HG03095 (cell line): ENCODE results near the gene SPATA20.

Experiments used
- ATAC-seq: cut with Tn5 transposase; IDR thresholded peaks from one replicate; pipeline ENCODE4 v1.9.1; 2021; ENCODE audit warnings: moderate library complexity; ENCODE audit not compliant: unreplicated experiment

The SPATA20 gene

GRCh38 chr17:50538549-50539410, 8.2 kb upstream of the SPATA20 start:
- no peak for ATAC-seq

GRCh38 chr17:50539762-50540559, 7.0 kb upstream of the SPATA20 start:
- ATAC-seq: no peak

GRCh38 chr17:50540560-50541401, 6.2 kb upstream of the SPATA20 start:
- ATAC-seq: no peak

- no peak for ATAC-seq
Observed at GRCh38 chr17:50541402-50541715, 5.6 kb upstream of the SPATA20 start.

- peak; percentile 54 for ATAC-seq
Observed at GRCh38 chr17:50541716-50542688, 5.0 kb upstream of the SPATA20 start.

- no peak for ATAC-seq
Observed at GRCh38 chr17:50542795-50543774, 3.9 kb upstream of the SPATA20 start.

GRCh38 chr17:50544516-50544915, 2.5 kb upstream of the SPATA20 start:
- no peak for ATAC-seq

- ATAC-seq: no peak
Observed at GRCh38 chr17:50545311-50545710, 1.7 kb upstream of the SPATA20 start.

- no peak for ATAC-seq
Observed at GRCh38 chr17:50546701-50547034, 306 bp upstream of the SPATA20 start.

- no peak for ATAC-seq
Observed at GRCh38 chr17:50547736-50548083, 736 bp downstream of the SPATA20 start.

- ATAC-seq: no peak
Observed at GRCh38 chr17:50548831-50549230, 1.9 kb downstream of the SPATA20 start.

- no peak for ATAC-seq
Observed at GRCh38 chr17:50549256-50549941, 2.4 kb downstream of the SPATA20 start.

- ATAC-seq: no peak
Observed at GRCh38 chr17:50549969-50550368, 3.0 kb downstream of the SPATA20 start.

GRCh38 chr17:50550661-50551432, 3.9 kb downstream of the SPATA20 start:
- ATAC-seq: no peak

- no peak for ATAC-seq
Observed at GRCh38 chr17:50551433-50551815, 4.5 kb downstream of the SPATA20 start.

- ATAC-seq: no peak
Observed at GRCh38 chr17:50551884-50552283, 4.9 kb downstream of the SPATA20 start.

GRCh38 chr17:50554201-50554600, 7.2 kb downstream of the SPATA20 start:
- no peak for ATAC-seq

GRCh38 chr17:50556803-50557202, 9.8 kb downstream of the SPATA20 start:
- no peak for ATAC-seq
